HL-60 (cell line): ENCODE results near the gene ARHGAP10.

Experiments used
- DNase-seq, 2 experiments: peaks; one replicate each; pipeline ENCODE4 v3.0.0-alpha.2; 2010 to 2020; ENCODE audit warnings: low read depth in 1 of 2, low spot score in 1 of 2
- H3K27ac ChIP-seq: fragments of 250-450 bp; sonication (Bioruptor Pico); replicated peaks from 2 replicates; pipeline ENCODE4 v1.5.1; 2020; ENCODE audit warnings: mild to moderate bottlenecking, moderate library complexity
- H3K27me3 ChIP-seq: fragments of 250-450 bp; sonication (Bioruptor Pico); 2 replicates; pipeline ENCODE4 v1.5.1; 2021; ENCODE audit warnings: mild to moderate bottlenecking, moderate library complexity; ENCODE audit not compliant: insufficient read depth, poor library complexity, severe bottlenecking
- H3K4me3 ChIP-seq: replicated peaks from 2 replicates; pipeline ENCODE4 v1.5.1; 2011; ENCODE audit warnings: mild to moderate bottlenecking, control low read depth, low read length; ENCODE audit not compliant: insufficient read depth
- GABPA ChIP-seq: IDR thresholded peaks from 2 replicates; pipeline ENCODE4 v1.6.1; 2012; ENCODE audit warnings: low read depth
- POLR2AphosphoS5 ChIP-seq: IDR thresholded peaks from 2 replicates; pipeline ENCODE4 v1.6.1; 2012; ENCODE audit warnings: low read depth
- SPI1 ChIP-seq: IDR thresholded peaks from 2 replicates; pipeline ENCODE4 v1.6.1; 2012; ENCODE audit warnings: low read depth, mild to moderate bottlenecking, borderline replicate concordance
- TF ChIP-seq, protein P1 (sequence below): IDR thresholded peaks from one replicate; pipeline ENCODE4 v1.5.1; 2011; ENCODE audit warnings: low read length, control low read depth, inconsistent platforms; ENCODE audit not compliant: insufficient read depth
- TF ChIP-seq, protein P2 (sequence below): IDR thresholded peaks from 2 replicates; pipeline ENCODE4 v1.6.1; 2012; ENCODE audit warnings: low read depth; ENCODE audit not compliant: insufficient replicate concordance

ARHGAP10 gene

DNA sequence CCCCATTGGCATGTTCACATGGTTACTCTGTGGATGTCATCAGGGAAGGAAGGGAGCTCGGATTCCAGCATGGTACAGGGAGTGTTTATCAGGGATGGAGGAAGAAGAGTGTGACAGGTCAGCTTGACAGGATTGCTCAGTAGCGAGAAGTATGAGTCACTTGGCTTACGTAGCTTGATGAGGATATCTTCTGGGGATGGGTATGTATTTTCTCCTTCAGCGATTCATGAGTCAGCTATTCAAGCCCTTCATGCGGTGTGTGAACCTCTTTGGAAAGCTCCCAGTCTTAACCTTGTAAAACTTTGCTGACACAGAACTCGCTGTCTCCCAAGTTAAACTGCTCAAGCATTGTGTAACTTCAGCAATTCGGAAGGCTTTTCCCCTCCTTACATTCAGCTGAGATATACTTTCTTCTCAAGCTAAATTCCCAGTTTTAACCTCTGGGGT, 275.4 kb downstream of the ARHGAP10 start:
- DNase-seq, result peak; percentile 49 to 51

DNA sequence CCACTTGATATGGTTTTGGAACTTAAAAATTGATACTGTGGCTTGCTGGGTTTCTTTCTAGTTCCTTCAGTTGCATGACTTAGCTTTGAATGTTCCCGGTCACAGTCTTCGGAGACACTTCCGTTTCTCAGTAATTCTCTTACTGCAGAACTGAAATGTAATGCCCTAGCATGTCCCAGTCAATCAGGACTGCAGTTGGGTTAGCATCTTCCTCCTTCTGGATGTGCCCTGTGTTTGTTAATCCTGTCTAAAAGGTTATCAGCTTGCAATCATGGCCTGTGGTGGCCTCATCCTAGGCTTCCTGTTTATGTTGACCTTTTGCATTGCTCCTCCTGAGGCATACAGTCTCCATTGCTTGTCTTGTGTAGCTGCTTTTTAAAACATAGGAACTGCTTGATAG, 275.9 kb downstream of the ARHGAP10 start:
- Histone ChIP-seq H3K4me3 (no peak overlapping the region), H3K27me3 (no peaks in the 10 kb centered on the region), H3K27ac (peak overlapping the region; percentile 46)
- DNase-seq, result peak; percentile 17 to 69
- TF ChIP-seq POLR2AphosphoS5, result no peak
- peak; percentile 75 for TF ChIP-seq SPI1
- TF ChIP-seq, protein P1, sequence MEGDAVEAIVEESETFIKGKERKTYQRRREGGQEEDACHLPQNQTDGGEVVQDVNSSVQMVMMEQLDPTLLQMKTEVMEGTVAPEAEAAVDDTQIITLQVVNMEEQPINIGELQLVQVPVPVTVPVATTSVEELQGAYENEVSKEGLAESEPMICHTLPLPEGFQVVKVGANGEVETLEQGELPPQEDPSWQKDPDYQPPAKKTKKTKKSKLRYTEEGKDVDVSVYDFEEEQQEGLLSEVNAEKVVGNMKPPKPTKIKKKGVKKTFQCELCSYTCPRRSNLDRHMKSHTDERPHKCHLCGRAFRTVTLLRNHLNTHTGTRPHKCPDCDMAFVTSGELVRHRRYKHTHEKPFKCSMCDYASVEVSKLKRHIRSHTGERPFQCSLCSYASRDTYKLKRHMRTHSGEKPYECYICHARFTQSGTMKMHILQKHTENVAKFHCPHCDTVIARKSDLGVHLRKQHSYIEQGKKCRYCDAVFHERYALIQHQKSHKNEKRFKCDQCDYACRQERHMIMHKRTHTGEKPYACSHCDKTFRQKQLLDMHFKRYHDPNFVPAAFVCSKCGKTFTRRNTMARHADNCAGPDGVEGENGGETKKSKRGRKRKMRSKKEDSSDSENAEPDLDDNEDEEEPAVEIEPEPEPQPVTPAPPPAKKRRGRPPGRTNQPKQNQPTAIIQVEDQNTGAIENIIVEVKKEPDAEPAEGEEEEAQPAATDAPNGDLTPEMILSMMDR, result no peak
- no peak for TF ChIP-seq GABPA

More for the DNA sequence above, 275.4 kb downstream of the ARHGAP10 start:
- H3K4me3 ChIP-seq, result no peak overlapping the region
- TF ChIP-seq, protein P1, result no peak
- H3K27ac ChIP-seq, result peak overlapping the region; percentile 46
- H3K27me3 ChIP-seq, result no peaks in the 10 kb centered on the region

DNA sequence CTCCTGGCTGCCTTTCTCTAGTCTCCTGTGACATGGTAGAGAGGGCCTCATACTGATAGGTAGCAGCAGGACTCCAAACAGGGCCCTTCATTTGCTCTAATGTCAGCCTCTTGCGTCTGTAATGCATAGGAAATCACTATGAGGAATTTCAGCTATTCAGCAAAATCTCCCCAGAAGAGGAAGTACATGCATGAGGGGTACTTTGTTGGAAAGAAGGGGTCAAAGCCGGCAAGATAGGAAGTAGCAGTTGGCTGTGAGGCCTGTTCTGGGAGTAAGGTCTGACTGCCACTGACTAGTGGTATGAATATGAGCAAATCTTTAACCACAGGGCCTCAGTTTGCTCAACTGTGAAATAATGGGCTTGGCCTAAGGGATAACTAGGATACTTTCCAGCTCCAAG, 283.2 kb downstream of the ARHGAP10 start:
- no peaks in the 10 kb centered on the region for H3K27me3 ChIP-seq
- 0 out of 2 replicates have a peak overlapping the region, but pooled peaks have one; percentile 25 for H3K27ac ChIP-seq
- TF ChIP-seq, protein P1, result no peak
- TF ChIP-seq POLR2AphosphoS5 (peak; percentile 21; the same call in 1 of the 2 replicates), SPI1 (peak; percentile 73; the same call in 1 of the 2 replicates), GABPA (no peak)
- DNase-seq, result peak in 1 of 2 experiments; percentile 73
- no peak overlapping the region for H3K4me3 ChIP-seq

DNA sequence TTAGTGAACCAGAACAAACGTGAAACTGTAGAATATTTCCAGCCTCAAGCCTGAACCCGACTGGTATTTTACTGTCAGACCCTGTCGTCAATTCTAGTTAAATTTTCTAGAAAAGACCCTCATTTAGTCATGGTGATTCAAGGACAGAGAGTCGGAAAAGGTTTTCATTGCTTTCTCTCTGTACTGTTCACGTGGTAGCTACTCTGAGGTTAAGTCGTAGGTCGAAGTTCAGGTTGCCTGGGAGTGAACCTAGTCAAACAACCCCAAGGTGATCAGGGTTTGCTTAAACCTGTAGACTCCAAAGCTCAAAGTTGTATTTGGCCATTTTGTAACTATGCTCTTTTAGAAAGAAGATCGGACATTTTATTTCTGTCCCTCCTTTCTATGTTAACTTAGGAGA, 283.6 kb downstream of the ARHGAP10 start:
- Histone ChIP-seq H3K4me3 (no peak overlapping the region), H3K27ac (0 out of 2 replicates have a peak overlapping the region, but pooled peaks have one; percentile 25), H3K27me3 (no peaks in the 10 kb centered on the region)
- no peak for DNase-seq
- TF ChIP-seq, protein P1, result no peak
- TF ChIP-seq, protein P2, sequence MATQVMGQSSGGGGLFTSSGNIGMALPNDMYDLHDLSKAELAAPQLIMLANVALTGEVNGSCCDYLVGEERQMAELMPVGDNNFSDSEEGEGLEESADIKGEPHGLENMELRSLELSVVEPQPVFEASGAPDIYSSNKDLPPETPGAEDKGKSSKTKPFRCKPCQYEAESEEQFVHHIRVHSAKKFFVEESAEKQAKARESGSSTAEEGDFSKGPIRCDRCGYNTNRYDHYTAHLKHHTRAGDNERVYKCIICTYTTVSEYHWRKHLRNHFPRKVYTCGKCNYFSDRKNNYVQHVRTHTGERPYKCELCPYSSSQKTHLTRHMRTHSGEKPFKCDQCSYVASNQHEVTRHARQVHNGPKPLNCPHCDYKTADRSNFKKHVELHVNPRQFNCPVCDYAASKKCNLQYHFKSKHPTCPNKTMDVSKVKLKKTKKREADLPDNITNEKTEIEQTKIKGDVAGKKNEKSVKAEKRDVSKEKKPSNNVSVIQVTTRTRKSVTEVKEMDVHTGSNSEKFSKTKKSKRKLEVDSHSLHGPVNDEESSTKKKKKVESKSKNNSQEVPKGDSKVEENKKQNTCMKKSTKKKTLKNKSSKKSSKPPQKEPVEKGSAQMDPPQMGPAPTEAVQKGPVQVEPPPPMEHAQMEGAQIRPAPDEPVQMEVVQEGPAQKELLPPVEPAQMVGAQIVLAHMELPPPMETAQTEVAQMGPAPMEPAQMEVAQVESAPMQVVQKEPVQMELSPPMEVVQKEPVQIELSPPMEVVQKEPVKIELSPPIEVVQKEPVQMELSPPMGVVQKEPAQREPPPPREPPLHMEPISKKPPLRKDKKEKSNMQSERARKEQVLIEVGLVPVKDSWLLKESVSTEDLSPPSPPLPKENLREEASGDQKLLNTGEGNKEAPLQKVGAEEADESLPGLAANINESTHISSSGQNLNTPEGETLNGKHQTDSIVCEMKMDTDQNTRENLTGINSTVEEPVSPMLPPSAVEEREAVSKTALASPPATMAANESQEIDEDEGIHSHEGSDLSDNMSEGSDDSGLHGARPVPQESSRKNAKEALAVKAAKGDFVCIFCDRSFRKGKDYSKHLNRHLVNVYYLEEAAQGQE, result no peak
- TF ChIP-seq GABPA, result no peak
- TF ChIP-seq POLR2AphosphoS5, result no peak
- no peak for TF ChIP-seq SPI1
